NCI-H446 (cell line): ENCODE data around the gene TUBGCP3.
"Not testable (repeated sequence)": the region's sequence is repeated elsewhere in the genome, so short reads cannot be mapped to it uniquely, and the experiment has no call there.

ENCODE experiments used
- DNase-seq, 2 experiments: peaks; one replicate each; lab custom pipeline; 2025; lab: John Stamatoyannopoulos, UW

TUBGCP3 gene

GRCh38 chr13:112526146-112526853 lies 61.7 kb downstream of the TUBGCP3 start:
- DNase-seq: no peak

GRCh38 chr13:112525356-112525945 lies 62.5 kb downstream of the TUBGCP3 start:
- no peak for DNase-seq

GRCh38 chr13:112522578-112522977 lies 65.4 kb downstream of the TUBGCP3 start:
- DNase-seq: no peak

- DNase-seq: no peak
These were observed 66.8 kb downstream of the TUBGCP3 start for GRCh38 chr13:112521073-112521685.

GRCh38 chr13:112519517-112520060 lies 68.4 kb downstream of the TUBGCP3 start:
- no peak for DNase-seq

GRCh38 chr13:112516218-112516617 lies 71.7 kb downstream of the TUBGCP3 start:
- no peak for DNase-seq

GRCh38 chr13:112513761-112514160 lies 74.2 kb downstream of the TUBGCP3 start:
- no peak for DNase-seq

GRCh38 chr13:112510987-112511685 lies 76.8 kb downstream of the TUBGCP3 start:
- no peak for DNase-seq

- DNase-seq: peak in 1 of 2 experiments; percentile 0
These were observed 77.8 kb downstream of the TUBGCP3 start for GRCh38 chr13:112510002-112510780.

- no peak for DNase-seq
These were observed 78.8 kb downstream of the TUBGCP3 start for GRCh38 chr13:112509190-112509589.

- no peak for DNase-seq
These were observed 81.9 kb downstream of the TUBGCP3 start for GRCh38 chr13:112506046-112506445.

- DNase-seq: no peak
These were observed 91.8 kb downstream of the TUBGCP3 start for GRCh38 chr13:112496166-112496565.

GRCh38 chr13:112495465-112495864 lies 92.5 kb downstream of the TUBGCP3 start:
- DNase-seq: no peak

GRCh38 chr13:112489199-112489598 lies 98.8 kb downstream of the TUBGCP3 start:
- DNase-seq: no peak

- not testable (repeated sequence) for DNase-seq
These were observed 99.5 kb downstream of the TUBGCP3 start for GRCh38 chr13:112488343-112489050.

GRCh38 chr13:112487127-112487517 lies 100.8 kb downstream of the TUBGCP3 start:
- DNase-seq: no peak

- DNase-seq: no peak
These were observed 101.4 kb downstream of the TUBGCP3 start for GRCh38 chr13:112486386-112487126.

GRCh38 chr13:112485814-112486213 lies 102.1 kb downstream of the TUBGCP3 start:
- DNase-seq: not testable (repeated sequence)

- no peak for DNase-seq
These were observed 104.7 kb downstream of the TUBGCP3 start for GRCh38 chr13:112483299-112483698.

- DNase-seq: no peak
These were observed 106.5 kb downstream of the TUBGCP3 start for GRCh38 chr13:112481458-112481857.
